Gastrocnemius medialis (tissue), 4 donors: ENCODE results near the gene GFRA3. TPM values are rescaled to one million over a fixed set of nuclear protein-coding genes. Genes with fewer than 3 reads are reported as not detected.

ENCODE experiments used
- ATAC-seq, 2 donors: fragments of 150-250 bp; one replicate each; pipeline ENCODE4 v1.9.1; 2016
- DNase-seq, 2 donors: peaks; one replicate each; pipeline ENCODE4 v3.0.0-alpha.2; 2019
- H3K27ac ChIP-seq, 4 donors: fragments of 200-600 bp; sonication (generic); 1 replicate in 1 of 4; 2 replicates in 3 of 4; pipeline ENCODE4 v1.5.1; 2016 to 2018; ENCODE audit warnings: mild to moderate bottlenecking in 2 of 4, moderate library complexity in 1 of 4
- H3K27me3 ChIP-seq, 3 donors: fragments of 200-600 bp; sonication (generic) in 2 of 3; 1 replicate in 1 of 3; 2 replicates in 2 of 3; pipeline versions ENCODE4 v1.5.1 to v1.6.0; 2016 to 2019; ENCODE audit warnings: mild to moderate bottlenecking in 1 of 3, moderate library complexity in 1 of 3
- H3K36me3 ChIP-seq, 2 donors: fragments of 200-600 bp; sonication (generic) in 1 of 2; one replicate each; pipeline ENCODE4 v1.5.1; 2017 to 2018
- H3K4me1 ChIP-seq, 2 donors: fragments of 200-600 bp; sonication (generic) in 1 of 2; one replicate each; pipeline ENCODE4 v1.5.1; 2016 to 2017; ENCODE audit warnings: mild to moderate bottlenecking in 2 of 2
- H3K4me3 ChIP-seq, 4 donors: fragments of 200-600 bp; sonication (generic) in 3 of 4; 1 replicate in 1 of 4; 2 replicates in 3 of 4; pipeline ENCODE4 v1.5.1; 2016 to 2019; ENCODE audit warnings: mild to moderate bottlenecking in 2 of 4
- H3K9me3 ChIP-seq, 3 donors: fragments of 200-600 bp; sonication (generic) in 2 of 3; 1 replicate in 1 of 3; 2 replicates in 2 of 3; pipeline ENCODE4 v1.5.1; 2016 to 2019
- CTCF ChIP-seq, 5 experiments: fragments of 450-650 bp in 3 of 5; fragments of 200-600 bp in 2 of 5; sonication (generic) in 2 of 5; IDR thresholded peaks in 4 of 5; conservative IDR thresholded peaks in 1 of 5; 1 replicate in 4 of 5; 2 replicates in 1 of 5; pipeline ENCODE4 v1.5.1; 2016 to 2019; ENCODE audit warnings: antibody characterized with exemption in 5 of 5, mild to moderate bottlenecking in 3 of 5, moderate library complexity in 3 of 5
- POLR2A ChIP-seq, 2 donors: fragments of 450-650 bp; IDR thresholded peaks; one replicate each; pipeline ENCODE4 v1.6.1; 2017; ENCODE audit warnings: antibody characterized with exemption in 2 of 2, mild to moderate bottlenecking in 2 of 2, moderate library complexity in 2 of 2
- in situ Hi-C, 4 donors: fragments of 200-750 bp; cut with MboI; loops; one replicate each; pipeline versions ENCODE4 v1.15.0 to v1.8.0; 2017; ENCODE audit warnings: low sequenced_read_pairs in 4 of 4
- intact Hi-C: fragments of 100-400 bp; cut with DNase I; formaldehyde crosslinking; loops from one replicate; pipeline ENCODE4 v1.15.1; 2023; ENCODE audit warnings: low total_unique reads
- total RNA-seq, 4 donors: library from RNA; depleted of rRNA; stranded (reverse); fragments of >200 nt; gene quantifications; one replicate each; pipeline versions ENCODE4 v1.1.0 to v1.2.3, GENCODE V29; 2016

Gene GFRA3
- total RNA-seq, 4 donors from 2014 or later: 0.42 TPM; not detected in 3

- no peak for ATAC-seq
- Histone ChIP-seq H3K4me1 (no peaks in the 10 kb centered on the region), H3K36me3 (no peaks in the 10 kb centered on the region), H3K9me3 (no peaks in the 10 kb centered on the region), H3K27ac (no peak overlapping the region), H3K27me3 (no peaks in the 10 kb centered on the region), H3K4me3 (no peak overlapping the region)
- in situ Hi-C loops: no loop called here
- TF ChIP-seq POLR2A (IDR thresholded peaks at IDR 0.05): no peak
- TF ChIP-seq CTCF (IDR thresholded peaks at IDR 0.05 in 4 of 5, conservative IDR thresholded peaks at IDR 0.05 in 1 of 5): no peak
- DNase-seq: no peak
- intact Hi-C loops: no loop called here
Observed at GRCh38 chr5:138246822-138247221, 27.6 kb downstream of the GFRA3 start.

GRCh38 chr5:138246334-138246733 lies 28.1 kb downstream of the GFRA3 start:
- Histone ChIP-seq H3K4me3 (no peak overlapping the region), H3K36me3 (no peaks in the 10 kb centered on the region), H3K9me3 (no peaks in the 10 kb centered on the region), H3K27ac (no peak overlapping the region), H3K4me1 (no peaks in the 10 kb centered on the region), H3K27me3 (no peaks in the 10 kb centered on the region)
- DNase-seq (no peak), ATAC-seq (no peak)
- intact Hi-C loops: no loop called here
- TF ChIP-seq CTCF (IDR thresholded peaks at IDR 0.05 in 4 of 5, conservative IDR thresholded peaks at IDR 0.05 in 1 of 5): no peak
- TF ChIP-seq POLR2A (IDR thresholded peaks at IDR 0.05): no peak
- in situ Hi-C loops: no loop called here

- intact Hi-C loops: no loop called here
Observed at GRCh38 chr5:138245717-138246116, 28.7 kb downstream of the GFRA3 start.

GRCh38 chr5:138243794-138244193 lies 30.6 kb downstream of the GFRA3 start:
- Histone ChIP-seq H3K27ac (no peak overlapping the region), H3K9me3 (no peaks in the 10 kb centered on the region), H3K4me3 (no peak overlapping the region), H3K4me1 (no peaks in the 10 kb centered on the region), H3K27me3 (no peaks in the 10 kb centered on the region), H3K36me3 (no peaks in the 10 kb centered on the region)
- DNase-seq (no peak), ATAC-seq (no peak)
- intact Hi-C loops (no loop called here), in situ Hi-C loops (no loop called here)
- no peak for TF ChIP-seq CTCF (IDR thresholded peaks at IDR 0.05 in 4 of 5, conservative IDR thresholded peaks at IDR 0.05 in 1 of 5)
- no peak for TF ChIP-seq POLR2A (IDR thresholded peaks at IDR 0.05)

More at GRCh38 chr5:138245717-138246116, 28.7 kb downstream of the GFRA3 start:
- Histone ChIP-seq H3K9me3 (no peaks in the 10 kb centered on the region), H3K36me3 (no peaks in the 10 kb centered on the region), H3K27ac (no peak overlapping the region), H3K27me3 (no peaks in the 10 kb centered on the region), H3K4me3 (no peak overlapping the region), H3K4me1 (no peaks in the 10 kb centered on the region)
- DNase-seq (no peak), ATAC-seq (no peak)
- TF ChIP-seq POLR2A (IDR thresholded peaks at IDR 0.05) (no peak), CTCF (IDR thresholded peaks at IDR 0.05 in 4 of 5, conservative IDR thresholded peaks at IDR 0.05 in 1 of 5) (no peak)
- in situ Hi-C loops: no loop called here
